Muscle layer of duodenum (tissue), 2 donors: ENCODE measurements around the gene IL4I1.

Experiments
- H3K27ac ChIP-seq: one replicate; pipeline ENCODE4 v1.7.0; 2013; ENCODE audit warnings: mild to moderate bottlenecking, low read length
- H3K27me3 ChIP-seq: one replicate; pipeline ENCODE4 v1.7.0; 2013; ENCODE audit warnings: low read depth, mild to moderate bottlenecking, control low read depth, low read length
- H3K36me3 ChIP-seq, 2 donors: one replicate each; pipeline ENCODE4 v1.7.0; 2013; ENCODE audit warnings: low read length in 2 of 2, control low read depth in 1 of 2, mild to moderate bottlenecking in 1 of 2; ENCODE audit not compliant: insufficient read depth in 2 of 2, control insufficient read depth in 1 of 2
- H3K4me1 ChIP-seq, 2 donors: one replicate each; pipeline ENCODE4 v1.7.0; 2013; ENCODE audit warnings: low read length in 2 of 2, mild to moderate bottlenecking in 2 of 2, control low read depth in 1 of 2, moderate library complexity in 1 of 2; ENCODE audit not compliant: insufficient read depth in 2 of 2, control insufficient read depth in 1 of 2
- H3K4me3 ChIP-seq, 2 donors: one replicate each; pipeline ENCODE4 v1.7.0; 2013; ENCODE audit warnings: low read length in 2 of 2, low read depth in 1 of 2, mild to moderate bottlenecking in 1 of 2
- H3K9me3 ChIP-seq, 2 donors: one replicate each; pipeline ENCODE4 v1.7.0; 2013; ENCODE audit warnings: low read length in 2 of 2, control low read depth in 1 of 2, mild to moderate bottlenecking in 1 of 2; ENCODE audit not compliant: control insufficient read depth in 1 of 2
- donor health status: healthy.

Gene IL4I1

DNA sequence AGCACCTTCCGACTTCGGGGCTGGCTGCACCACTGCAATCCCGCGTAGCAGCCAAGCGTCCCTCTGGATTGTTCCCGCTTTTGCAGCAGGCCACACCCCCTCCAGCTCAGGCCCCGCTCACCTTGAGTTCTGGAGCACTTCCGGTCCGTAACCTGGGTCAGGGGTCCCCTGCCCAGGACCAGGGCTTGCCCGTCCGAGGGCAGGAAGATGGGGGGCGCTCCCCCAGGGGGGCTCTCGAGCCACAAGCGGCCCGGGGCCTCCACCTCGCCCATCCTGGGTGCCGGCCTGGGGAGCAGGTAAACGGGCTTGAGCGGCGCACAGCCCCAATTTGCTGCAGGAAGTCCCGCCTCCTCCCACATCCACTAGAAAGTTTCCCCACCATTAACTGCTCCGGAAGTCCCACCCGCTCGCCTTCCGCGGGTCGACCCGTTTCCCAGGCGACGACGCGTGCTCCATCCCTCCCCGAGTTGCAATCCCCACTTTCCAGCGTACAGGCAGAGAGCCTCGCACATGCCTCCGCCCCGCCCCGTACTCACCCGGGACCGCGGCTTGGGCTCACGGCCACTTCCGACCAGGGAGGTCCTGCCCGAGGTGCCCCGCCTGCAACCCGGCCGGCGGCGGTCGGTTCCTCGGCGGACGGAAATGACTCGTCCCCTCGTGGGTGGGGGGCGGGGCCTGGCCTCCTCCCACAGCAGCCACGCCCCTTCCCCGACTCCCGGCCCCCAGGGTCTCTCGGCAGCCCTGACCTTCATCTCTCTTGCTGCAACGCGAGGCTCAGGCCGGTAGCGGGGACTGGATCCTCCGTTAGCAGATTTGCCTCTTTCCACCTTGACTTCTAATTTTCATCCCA lies 29.5 kb downstream of the IL4I1 start, which contains the start of gene PNKP:
PNKP (minus strand) TSS at position 644 of the 850 bp plus-strand sequence; CDS start at position 272, 372 bp downstream.
- H3K36me3 ChIP-seq, result peaks cover 13% of the 10 kb centered on the region in 2 donors
- peak within 1 kb of the TSS; percentile 76 to 82 for H3K4me3 ChIP-seq
- H3K4me1 ChIP-seq, result peaks cover 6 to 37% of the 10 kb centered on the region in 2 donors
- H3K27me3 ChIP-seq, result no peaks in the 10 kb centered on the region
- H3K27ac ChIP-seq, result peak within 1 kb of the TSS; percentile 91
- H3K9me3 ChIP-seq, result no peaks in the 10 kb centered on the region

GRCh38 chr19:49864890-49865289 lies 31.8 kb downstream of the IL4I1 start:
- H3K4me3 ChIP-seq, result no peak overlapping the region
- no peak overlapping the region for H3K27ac ChIP-seq
- peaks cover 0 to 26% of the 10 kb centered on the region in 2 donors for H3K4me1 ChIP-seq
- no peaks in the 10 kb centered on the region for H3K9me3 ChIP-seq
- H3K27me3 ChIP-seq, result no peaks in the 10 kb centered on the region
- H3K36me3 ChIP-seq, result peaks cover 18 to 34% of the 10 kb centered on the region in 2 donors

GRCh38 chr19:49863935-49864320 lies 32.8 kb downstream of the IL4I1 start:
- Histone ChIP-seq H3K36me3 (peaks cover 18 to 41% of the 10 kb centered on the region in 2 donors), H3K9me3 (no peaks in the 10 kb centered on the region), H3K27me3 (no peaks in the 10 kb centered on the region), H3K4me1 (peaks cover 0 to 22% of the 10 kb centered on the region in 2 donors), H3K27ac (no peak overlapping the region), H3K4me3 (no peak overlapping the region)

GRCh38 chr19:49863254-49863934 lies 33.3 kb downstream of the IL4I1 start:
- Histone ChIP-seq H3K4me3 (no peak overlapping the region), H3K27ac (no peak overlapping the region), H3K36me3 (peaks cover 18 to 46% of the 10 kb centered on the region in 2 donors)

DNA sequence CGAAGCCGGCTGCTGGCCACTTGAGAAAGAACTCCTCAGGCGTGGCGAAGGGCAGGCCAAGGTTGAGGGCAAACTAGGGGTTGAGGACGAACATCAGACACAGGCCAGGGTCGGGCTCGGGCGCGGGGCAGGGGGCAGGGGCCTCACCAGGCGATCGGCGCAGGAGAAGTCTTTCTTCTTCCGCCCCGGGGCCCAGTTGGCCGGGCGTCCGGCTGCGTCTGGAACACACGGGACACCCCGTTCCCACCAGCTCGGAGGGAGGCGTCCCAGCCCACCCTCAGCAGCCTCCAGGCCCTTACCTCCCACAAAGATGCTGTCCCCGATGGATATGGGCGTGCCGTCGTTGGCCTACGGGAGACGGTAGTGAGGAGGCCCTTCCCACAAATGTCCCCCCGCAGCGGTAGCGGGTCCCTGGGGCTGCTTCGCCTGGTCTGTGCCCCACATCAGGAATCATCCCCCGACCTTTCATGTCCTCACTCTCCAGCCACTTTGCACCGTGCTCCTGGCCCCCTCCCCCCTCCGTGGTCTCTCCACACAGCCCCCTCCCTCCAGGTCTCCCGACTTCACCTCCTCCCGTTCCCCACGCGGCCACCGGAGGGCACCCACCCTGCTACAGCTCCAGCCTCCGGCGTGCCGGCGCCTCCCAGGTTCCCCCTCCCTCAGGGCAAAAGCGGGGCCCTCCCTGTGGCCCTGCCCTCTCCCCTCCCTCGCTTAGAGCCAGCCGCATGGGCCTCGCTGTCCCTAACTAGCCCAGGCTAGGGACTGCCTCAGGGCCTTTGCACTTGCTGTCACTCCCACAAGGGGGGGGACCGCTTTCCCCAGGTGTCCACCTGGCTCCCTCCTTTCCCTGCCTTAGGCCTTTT lies 34.1 kb downstream of the IL4I1 start:
- no peaks in the 10 kb centered on the region for H3K27me3 ChIP-seq
- H3K4me3 ChIP-seq, result no peak overlapping the region
- peaks cover 0 to 21% of the 10 kb centered on the region in 2 donors for H3K4me1 ChIP-seq
- H3K9me3 ChIP-seq, result no peaks in the 10 kb centered on the region
- H3K27ac ChIP-seq, result no peak overlapping the region
- H3K36me3 ChIP-seq, result peaks cover 18 to 54% of the 10 kb centered on the region in 2 donors

More at GRCh38 chr19:49863254-49863934, 33.3 kb downstream of the IL4I1 start:
- Histone ChIP-seq H3K9me3 (no peaks in the 10 kb centered on the region), H3K27me3 (no peaks in the 10 kb centered on the region), H3K4me1 (peaks cover 0 to 21% of the 10 kb centered on the region in 2 donors)

- H3K4me3 ChIP-seq, result no peak overlapping the region
- no peak overlapping the region for H3K27ac ChIP-seq
- H3K27me3 ChIP-seq, result no peaks in the 10 kb centered on the region
- H3K4me1 ChIP-seq, result peaks cover 0 to 20% of the 10 kb centered on the region in 2 donors
- H3K36me3 ChIP-seq, result peaks cover 18 to 62% of the 10 kb centered on the region in 2 donors
- H3K9me3 ChIP-seq, result no peaks in the 10 kb centered on the region
Measured at GRCh38 chr19:49861541-49862378, 34.9 kb downstream of the IL4I1 start.

- Histone ChIP-seq H3K4me3 (no peak overlapping the region), H3K4me1 (peaks cover 0 to 14% of the 10 kb centered on the region in 2 donors), H3K27me3 (no peaks in the 10 kb centered on the region), H3K36me3 (peaks cover 18 to 67% of the 10 kb centered on the region in 2 donors), H3K27ac (no peak overlapping the region), H3K9me3 (no peaks in the 10 kb centered on the region)
Measured at GRCh38 chr19:49861107-49861506, 35.6 kb downstream of the IL4I1 start.

DNA sequence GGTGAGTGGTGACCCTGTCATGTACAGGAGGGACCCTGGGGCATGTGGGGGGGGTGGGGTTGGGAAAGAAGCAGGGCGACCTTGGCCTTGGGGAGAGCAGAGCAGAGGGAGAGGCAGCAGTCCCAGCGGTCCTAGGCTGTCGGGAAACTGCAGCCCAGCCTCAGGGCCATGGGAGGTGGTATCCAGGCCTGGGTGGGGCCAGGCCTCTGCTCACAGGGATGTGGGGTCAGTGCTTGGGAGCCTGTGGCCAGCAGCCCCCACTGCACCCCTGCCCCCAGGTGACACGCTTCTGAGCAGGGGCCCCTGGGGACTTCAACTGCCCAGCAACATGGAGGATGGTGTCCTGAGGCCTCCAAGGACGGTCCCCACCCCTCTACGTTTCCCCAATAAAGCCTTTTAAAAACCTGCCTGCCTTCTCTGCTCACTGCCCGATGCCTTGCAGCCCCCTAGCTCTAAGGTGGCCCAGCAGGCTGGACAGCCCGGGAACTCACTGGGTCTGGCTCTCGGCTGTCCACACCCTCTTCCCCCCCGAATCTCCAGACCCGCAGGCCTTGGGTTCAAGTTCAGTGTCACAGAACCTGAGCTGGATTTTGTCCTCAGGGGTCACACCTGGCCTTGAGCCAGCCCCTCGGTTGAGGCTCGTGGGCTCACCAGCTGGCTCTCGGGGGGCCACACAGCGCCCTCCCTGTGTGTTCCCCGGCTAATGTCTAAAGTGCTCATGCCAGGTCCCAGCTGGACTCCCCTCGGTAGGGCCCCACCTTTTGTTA lies 36.2 kb downstream of the IL4I1 start:
- Histone ChIP-seq H3K27me3 (no peaks in the 10 kb centered on the region), H3K27ac (no peak overlapping the region), H3K4me3 (no peak overlapping the region), H3K4me1 (peaks cover 0 to 8% of the 10 kb centered on the region in 2 donors), H3K36me3 (peaks cover 18 to 73% of the 10 kb centered on the region in 2 donors), H3K9me3 (no peaks in the 10 kb centered on the region)

GRCh38 chr19:49859682-49860335 lies 36.9 kb downstream of the IL4I1 start:
- H3K4me3 ChIP-seq, result no peak overlapping the region
- H3K36me3 ChIP-seq, result peaks cover 18 to 79% of the 10 kb centered on the region in 2 donors
- H3K27ac ChIP-seq, result no peak overlapping the region
- H3K9me3 ChIP-seq, result no peaks in the 10 kb centered on the region
- H3K27me3 ChIP-seq, result no peaks in the 10 kb centered on the region
- H3K4me1 ChIP-seq, result peaks cover 0 to under 1% of the 10 kb centered on the region in 2 donors
